ENCODE results near the gene TRIM56.
"Not testable (repeated sequence)": the region's sequence is repeated elsewhere in the genome, so short reads cannot be mapped to it uniquely, and the experiment has no call there.

The TRIM56 gene

DNA sequence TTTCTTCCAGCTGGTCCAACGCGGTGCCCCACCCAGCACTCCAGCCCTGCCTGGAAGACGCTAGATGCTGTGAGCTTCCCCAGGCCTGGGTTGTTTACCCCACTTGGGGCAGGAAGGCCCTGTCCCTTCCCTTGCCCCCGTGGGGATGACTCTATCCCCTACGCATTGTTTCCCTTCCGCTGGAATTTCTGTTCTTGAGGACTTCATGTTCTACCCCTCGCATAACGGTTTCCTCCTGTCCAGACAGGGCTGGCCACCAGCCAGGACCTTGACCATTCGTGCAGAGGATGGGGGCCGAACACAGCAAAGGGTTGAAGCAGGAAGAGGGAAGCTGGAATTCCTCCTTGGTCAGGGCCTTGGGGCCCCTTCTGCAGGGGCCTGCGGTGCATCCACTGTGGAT is 27.0 kb downstream of the TRIM56 start:
- in situ Hi-C loops (cut with MboI; ENCODE audit: low sequenced_read_pairs): no loop called here

DNA sequence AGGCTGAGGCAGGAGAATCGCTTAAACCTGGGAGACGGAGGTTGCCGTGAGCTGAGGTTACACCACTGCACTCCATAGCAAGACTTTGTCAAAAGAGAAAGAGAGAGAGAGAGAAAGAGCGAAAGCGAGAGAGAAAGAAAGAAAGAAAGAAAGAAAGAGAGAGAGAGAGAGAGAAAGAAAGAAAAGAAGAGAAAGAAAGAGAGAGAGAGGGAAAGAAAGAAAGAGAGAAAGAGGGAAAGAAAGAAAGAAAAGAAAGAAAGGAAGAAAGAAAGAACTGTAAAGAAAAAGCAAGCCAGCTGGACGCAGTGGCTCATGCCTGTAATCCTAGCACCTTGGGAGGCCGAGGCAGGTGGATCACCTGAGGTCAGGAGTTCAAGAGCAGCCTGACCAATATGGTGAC is 27.9 kb downstream of the TRIM56 start:
- in situ Hi-C loops (cut with MboI; ENCODE audit: low sequenced_read_pairs): not testable (repeated sequence)

DNA sequence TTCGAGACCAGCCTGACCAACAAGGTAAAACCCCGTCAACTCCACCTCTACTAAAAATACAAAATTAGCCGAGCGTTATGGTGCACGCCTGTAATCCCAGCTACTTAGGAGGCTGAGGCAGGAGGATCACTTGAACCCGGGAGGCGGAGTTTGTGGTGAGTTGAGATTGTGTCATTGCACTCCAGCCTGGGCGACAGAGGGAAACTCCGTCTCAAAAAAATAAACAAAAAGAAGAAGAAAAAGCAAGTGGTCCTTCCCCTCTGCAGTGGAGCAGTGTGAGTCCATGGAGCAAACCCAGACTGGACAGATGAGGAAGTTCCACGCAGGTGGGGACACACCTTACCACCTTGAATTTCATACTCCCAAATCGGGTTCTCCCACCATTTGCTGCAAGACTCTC is 28.6 kb downstream of the TRIM56 start:
- in situ Hi-C loops (cut with MboI; ENCODE audit: low sequenced_read_pairs): no loop called here

DNA sequence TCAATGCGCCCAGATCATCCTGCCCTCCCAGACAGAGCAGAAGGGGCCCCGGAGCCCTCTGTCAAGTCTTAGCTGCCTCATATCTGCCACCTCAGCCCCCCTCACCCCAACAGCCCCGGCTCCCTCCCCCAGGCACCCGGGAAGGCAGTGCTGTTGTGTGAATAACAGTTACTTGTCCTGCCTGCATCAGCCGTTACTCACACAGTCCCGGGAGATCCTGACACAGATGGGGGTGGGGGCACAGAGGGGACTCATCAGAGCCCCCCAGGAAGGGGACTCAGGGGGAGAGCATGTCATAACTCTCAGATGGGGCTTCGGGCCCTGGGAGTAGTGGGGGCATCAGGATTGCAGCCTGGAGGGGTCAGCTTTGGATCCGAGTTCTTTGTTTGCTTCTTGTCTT is 29.2 kb downstream of the TRIM56 start:
- in situ Hi-C loops (cut with MboI; ENCODE audit: low sequenced_read_pairs): no loop called here

DNA sequence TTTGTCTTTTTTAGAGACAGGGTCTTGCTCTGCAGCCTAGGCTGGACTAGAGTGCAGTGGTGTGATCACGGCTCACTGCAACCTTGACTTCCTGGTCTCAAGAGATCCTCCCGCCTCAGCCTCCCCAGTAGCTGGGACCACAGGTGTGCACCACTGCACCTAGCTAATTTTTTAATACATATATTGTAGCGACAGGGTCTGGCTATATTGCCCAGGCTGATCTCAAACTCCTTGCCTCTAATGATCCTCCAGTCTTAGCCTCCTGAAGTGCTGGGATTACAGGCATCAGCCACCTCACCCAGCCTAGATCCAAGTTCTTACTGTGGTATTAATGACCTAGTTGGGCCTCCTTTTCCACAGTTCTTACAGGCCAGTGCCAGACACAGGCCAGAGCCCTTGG is 29.9 kb downstream of the TRIM56 start:
- in situ Hi-C loops (cut with MboI; ENCODE audit: low sequenced_read_pairs): no loop called here

DNA sequence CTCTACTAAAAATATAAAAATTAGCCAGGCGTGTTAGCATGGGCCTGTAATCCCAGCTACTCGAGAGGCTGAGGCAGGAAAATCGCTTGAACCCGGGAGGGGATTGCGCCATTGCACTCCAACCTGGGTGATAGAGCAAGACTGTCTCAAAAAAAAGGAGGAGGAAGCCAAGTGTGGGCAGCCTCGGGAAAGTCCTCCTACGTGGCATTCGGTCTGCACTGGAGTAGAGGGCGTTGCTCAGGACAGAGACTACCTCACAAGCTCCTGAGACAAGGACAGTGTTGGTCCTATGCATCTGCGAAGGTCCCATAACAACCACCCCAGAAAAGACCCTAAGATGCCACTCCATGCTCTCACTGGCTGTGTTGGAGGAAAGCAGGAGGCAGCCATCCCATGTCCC is 31.6 kb downstream of the TRIM56 start:
- in situ Hi-C loops (cut with MboI; ENCODE audit: low sequenced_read_pairs): no loop called here

DNA sequence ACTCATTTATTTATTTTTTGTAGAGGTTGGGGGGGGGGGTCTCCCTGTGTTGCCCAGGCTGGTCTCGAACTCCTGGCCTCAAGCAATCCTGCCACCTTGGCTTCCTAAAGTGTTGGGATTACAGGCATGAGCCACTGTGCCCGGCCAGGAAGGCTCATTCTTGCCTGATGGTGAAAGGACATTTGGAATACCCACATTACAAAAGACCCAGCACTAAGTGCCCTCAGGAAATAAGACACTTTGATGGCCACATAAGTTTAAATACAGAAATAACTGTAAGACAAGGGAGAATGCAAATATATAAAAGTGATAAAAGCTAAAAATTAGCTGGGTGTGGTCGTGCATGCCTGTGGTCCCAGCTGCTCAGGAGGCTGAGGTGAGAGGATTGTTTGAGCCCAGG is 33.6 kb downstream of the TRIM56 start:
- in situ Hi-C loops (cut with MboI; ENCODE audit: low sequenced_read_pairs): no loop called here

DNA sequence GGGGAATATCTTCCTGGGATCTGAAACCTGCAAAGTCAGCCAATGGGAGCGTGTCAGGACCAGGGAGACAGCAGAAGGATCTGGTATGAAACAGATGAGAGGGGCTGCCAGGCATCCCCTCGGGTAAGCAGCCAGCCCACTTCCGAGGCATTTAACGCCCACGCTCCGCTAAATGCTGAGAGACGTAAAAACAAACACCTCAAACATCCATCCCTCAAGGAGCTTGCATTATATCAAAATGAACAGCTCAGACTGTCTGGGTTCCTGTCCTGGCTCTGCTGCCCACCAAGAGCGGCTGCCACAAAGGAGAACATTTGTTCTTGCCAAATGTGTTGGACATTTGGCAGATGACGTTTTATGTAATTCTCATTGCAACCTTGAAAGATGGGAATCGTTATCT is 34.6 kb downstream of the TRIM56 start:
- in situ Hi-C loops (cut with MboI; ENCODE audit: low sequenced_read_pairs): no loop called here

DNA sequence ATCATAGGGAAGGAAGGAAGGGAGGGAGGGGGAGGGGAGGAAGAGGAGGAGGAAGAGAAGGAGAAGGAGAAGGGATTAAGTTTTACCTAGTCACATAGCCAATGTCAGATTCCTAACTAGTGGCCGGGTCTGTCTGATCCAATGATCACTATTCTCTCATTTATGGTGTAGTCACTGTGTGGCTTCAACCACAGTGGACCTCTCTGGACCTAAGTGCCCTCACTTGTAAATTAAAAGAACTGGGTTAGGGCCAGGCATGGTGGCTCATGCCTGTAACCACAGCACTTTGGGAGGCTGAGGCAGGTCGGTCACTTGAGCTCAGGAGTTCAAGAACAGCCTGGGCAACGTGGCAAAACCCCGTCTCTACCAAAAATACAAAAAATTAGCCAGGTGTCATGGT is 35.0 kb downstream of the TRIM56 start:
- in situ Hi-C loops (cut with MboI; ENCODE audit: low sequenced_read_pairs): no loop called here

DNA sequence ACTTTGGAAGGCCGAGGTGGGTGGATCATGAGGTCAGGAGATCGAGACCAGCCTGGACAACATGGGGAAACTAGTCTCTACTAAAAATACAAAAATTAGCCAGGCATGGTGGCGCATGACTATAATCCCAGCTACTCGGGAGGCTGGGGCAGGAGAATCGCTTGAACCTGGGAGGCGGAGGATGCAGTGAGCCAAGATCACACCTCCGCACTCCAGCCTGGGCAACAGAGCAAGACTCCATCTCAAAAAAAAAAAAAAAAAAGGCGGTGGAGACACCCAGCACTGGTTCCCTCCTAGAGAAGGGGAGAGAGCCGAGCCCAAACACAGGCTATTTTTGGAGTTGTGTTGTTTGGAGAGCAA is 36.3 kb downstream of the TRIM56 start:
- in situ Hi-C loops (cut with MboI; ENCODE audit: low sequenced_read_pairs): not testable (repeated sequence)

DNA sequence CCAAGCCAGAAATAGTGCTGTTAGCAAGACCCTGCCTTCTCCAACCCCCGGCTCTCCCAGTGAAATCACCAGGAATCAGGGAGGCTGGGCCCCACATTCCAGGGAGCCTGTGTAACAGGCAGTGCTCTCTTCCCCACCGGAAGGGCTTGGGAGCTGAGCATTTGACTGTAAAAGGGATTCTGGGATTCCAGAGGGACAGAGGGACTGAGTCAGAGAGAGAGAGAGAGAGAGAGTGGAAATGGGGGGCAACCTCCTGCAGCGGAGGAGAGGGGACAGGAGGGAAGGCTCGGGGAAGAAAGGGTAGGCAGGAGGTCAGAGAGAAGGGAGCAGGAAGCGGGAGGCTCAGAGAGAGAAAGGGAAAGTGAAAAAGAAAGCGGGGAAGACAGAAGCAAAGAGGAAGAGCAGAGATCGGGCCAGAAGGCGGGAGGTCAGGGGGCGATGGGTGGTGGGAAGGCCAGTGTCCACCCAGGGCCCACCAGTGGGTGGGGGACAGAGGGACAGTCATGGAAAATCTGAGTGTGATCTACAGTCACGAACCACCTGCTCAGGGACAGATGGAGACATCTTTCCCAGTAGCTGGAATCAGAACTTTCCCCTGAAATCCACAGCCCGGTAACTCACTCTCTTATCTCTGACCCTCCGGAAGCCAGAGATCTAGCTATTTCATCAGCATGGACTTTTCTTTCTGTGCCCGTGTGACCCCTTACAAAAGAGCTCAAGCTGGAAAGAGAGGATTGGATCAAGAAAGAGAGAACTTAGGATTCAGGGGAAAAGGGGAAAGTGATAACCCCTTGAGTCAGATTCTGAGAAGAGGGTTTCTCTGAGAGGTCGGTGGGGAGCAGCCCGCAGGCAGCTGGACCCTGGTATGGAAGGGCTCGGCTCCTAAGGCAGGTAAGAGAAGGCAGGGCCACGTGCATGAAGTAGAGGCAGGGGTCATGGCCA is 37.0 kb downstream of the TRIM56 start:
- in situ Hi-C loops (cut with MboI; ENCODE audit: low sequenced_read_pairs): no loop called here

DNA sequence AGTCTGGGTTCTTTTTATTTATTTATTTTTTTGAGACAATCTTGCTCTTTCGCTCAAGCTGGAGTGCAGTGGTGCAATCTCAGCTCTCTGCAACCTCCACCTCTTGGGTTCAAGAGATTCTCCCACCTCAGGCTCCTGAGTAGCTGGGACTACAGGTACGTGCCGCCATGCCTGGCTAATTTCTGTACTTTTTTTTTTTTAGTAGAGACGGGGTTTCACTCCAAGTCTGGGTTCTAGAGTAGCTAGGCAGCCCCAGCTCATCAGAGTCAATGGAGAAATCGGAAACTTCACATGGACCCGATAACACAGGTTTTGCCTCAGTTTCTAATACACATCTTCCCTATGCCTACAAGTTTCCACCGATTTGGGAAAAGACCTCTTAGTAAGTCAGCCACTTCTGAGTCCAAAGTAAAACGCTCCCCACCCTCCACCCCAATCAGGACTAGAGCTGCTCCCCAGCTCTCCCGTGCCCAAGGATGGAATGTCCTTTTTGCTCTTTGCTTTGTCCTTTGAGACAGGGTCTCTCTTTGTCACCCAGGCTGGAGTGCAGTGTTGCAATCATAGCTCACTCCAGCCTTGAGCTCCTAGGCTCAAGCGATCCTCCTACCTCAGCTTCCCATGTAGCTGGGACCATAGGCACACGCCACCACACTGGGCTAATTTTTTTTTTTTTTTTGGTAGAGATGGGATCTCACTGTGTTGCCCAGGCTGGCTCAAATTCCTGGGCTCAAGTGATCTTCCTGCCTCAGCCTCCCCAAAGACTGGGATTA is 37.8 kb downstream of the TRIM56 start:
- in situ Hi-C loops (cut with MboI; ENCODE audit: low sequenced_read_pairs): no loop called here

DNA sequence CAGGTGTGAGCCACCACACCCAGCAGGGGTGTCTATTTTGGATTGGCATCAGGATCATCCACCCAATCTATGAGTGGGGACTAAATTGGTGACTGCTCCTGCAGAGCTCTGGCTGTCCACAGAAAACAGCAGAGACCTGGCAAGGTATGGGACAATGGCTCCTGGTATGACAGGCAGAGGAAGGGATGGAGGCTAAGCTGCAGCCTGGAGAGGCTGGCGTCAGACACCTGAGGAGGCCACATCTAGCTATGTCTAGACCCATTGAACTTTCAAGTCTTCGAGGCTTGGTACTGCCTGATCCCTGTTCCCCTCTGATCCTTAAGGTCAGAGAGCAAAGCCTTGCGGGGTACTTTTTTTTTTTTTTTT is 38.4 kb downstream of the TRIM56 start:
- in situ Hi-C loops (cut with MboI; ENCODE audit: low sequenced_read_pairs): no loop called here

DNA sequence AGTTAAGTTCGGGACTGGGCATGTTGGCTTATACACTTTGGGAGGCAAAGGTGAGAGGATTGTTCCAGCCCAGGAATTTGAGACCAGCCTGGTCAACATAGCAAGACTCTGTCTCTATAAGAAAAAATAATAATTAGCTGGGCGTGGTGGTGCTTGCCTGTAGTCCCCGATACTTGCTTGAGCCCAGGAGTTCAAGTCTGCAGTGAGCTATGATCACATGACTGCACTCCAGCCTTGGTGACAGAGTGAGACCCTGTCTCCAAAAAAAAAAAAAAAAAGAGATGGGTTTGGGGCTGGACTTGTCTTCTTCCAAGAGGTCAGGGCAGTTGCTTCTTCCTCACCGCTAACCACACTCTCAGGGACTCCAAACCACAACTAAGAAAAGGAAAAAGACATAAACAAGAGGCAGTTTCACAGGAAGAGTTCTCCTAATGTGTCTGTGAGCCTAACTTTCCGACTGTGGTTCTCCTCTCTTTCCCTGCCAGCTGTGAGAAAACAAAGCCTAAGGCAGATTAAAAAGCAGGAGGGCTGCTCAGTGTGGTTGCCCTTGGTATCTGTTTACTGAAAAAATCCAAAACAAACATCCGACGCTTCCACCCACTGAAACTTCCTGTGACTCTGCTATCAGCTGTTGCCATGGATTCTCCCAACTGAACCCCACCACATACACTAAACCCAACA is 39.2 kb downstream of the TRIM56 start:
- in situ Hi-C loops (cut with MboI; ENCODE audit: low sequenced_read_pairs): no loop called here

DNA sequence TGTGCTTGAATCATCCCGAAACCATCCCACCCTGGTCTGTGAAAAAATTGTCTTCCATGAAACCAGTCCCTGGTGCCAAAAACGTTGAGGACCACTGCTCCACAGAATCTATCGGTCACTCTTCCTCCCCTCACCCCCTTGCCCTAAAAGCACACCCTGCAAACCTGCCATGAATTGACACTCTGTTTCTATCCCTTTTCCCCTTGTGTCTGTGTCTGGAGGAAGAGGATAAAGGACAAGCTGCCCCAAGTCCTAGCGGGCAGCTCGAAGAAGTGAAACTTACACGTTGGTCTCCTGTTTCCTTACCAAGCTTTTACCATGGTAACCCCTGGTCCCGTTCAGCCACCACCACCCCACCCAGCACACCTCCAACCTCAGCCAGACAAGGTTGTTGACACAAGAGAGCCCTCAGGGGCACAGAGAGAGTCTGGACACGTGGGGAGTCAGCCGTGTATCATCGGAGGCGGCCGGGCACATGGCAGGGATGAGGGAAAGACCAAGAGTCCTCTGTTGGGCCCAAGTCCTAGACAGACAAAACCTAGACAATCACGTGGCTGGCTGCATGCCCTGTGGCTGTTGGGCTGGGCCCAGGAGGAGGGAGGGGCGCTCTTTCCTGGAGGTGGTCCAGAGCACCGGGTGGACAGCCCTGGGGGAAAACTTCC is 40.8 kb downstream of the TRIM56 start:
- in situ Hi-C loops (cut with MboI; ENCODE audit: low sequenced_read_pairs): no loop called here

DNA sequence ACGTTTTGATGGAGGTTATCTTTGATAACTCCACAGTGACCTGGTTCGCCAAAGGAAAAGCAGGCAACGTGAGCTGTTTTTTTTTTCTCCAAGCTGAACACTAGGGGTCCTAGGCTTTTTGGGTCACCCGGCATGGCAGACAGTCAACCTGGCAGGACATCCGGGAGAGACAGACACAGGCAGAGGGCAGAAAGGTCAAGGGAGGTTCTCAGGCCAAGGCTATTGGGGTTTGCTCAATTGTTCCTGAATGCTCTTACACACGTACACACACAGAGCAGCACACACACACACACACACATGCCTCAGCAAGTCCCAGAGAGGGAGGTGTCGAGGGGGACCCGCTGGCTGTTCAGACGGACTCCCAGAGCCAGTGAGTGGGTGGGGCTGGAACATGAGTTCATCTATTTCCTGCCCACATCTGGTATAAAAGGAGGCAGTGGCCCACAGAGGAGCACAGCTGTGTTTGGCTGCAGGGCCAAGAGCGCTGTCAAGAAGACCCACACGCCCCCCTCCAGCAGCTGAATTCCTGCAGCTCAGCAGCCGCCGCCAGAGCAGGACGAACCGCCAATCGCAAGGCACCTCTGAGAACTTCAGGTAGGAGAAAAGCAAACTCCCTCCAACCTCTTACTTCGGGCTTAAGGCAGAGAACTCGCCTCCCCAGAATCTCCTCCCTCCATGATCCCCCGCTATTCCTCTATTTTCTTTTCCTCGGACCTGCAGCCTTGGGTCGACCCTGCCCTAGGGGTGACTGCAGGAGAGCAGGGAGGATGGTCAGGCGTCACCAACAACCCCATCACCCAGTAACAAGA is 41.6 kb downstream of the TRIM56 start, which contains the start of gene SERPINE1:
TSS of gene SERPINE1 (plus strand) at position 454 of the 809 bp plus-strand sequence. CDS start 1,290 bp downstream, outside the sequence.
- in situ Hi-C loops (cut with MboI; ENCODE audit: low sequenced_read_pairs): no loop called here

DNA sequence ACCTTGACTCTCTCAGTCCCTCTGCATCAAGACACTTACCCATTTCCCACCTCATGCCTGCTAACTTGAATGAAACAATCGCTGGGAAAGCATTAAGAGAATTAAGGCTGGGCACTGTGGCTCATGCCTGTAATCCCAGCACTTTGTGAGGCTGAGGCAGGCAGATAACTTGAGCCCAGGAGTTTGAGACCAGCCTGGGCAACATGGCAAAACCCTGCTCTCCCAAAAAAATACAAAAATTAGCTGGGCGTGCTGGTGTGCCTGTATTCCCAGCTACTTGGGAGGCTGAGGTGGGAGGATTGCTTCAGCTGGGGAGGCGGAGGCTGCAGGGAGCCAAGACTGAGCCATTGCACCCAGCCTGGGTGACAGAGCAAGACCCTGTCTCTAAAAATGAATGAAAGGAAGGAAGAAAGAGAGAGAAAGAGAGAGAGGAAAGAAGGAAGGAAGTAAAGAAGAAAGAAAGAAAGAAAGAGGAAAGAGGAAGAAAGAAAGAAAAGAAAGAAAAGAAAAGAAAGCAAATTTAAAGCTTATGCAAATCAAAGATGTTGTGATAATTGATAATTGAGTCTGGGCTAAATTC is 42.3 kb downstream of the TRIM56 start:
- in situ Hi-C loops (cut with MboI; ENCODE audit: low sequenced_read_pairs): no loop called here

DNA sequence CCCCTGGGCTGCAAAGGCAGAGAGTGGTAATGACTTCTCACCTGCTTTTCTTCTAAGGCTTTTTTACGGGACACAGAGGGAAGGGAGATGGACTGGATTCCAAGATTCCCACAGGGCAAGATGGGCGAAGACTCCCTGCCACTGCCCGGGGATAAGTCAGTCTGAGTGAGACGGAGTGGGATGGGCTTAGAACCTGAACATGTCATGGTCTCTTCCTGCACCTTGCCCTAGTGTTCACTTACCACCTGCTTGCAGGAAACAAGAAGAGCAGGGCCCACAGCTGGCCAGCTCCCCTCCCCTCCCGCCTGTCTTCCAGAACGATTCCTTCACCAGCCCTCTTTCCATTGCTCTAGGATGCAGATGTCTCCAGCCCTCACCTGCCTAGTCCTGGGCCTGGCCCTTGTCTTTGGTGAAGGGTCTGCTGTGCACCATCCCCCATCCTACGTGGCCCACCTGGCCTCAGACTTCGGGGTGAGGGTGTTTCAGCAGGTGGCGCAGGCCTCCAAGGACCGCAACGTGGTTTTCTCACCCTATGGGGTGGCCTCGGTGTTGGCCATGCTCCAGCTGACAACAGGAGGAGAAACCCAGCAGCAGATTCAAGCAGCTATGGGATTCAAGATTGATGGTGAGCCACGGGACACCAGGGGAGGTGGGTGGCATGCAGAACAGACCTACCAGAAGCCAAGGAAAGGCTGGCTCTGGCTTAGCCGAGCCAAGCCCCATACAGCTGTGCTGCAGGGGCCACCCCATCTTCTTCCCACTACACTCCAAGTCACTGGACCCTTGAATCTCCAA is 43.0 kb downstream of the TRIM56 start:
- in situ Hi-C loops (cut with MboI; ENCODE audit: low sequenced_read_pairs): no loop called here

DNA sequence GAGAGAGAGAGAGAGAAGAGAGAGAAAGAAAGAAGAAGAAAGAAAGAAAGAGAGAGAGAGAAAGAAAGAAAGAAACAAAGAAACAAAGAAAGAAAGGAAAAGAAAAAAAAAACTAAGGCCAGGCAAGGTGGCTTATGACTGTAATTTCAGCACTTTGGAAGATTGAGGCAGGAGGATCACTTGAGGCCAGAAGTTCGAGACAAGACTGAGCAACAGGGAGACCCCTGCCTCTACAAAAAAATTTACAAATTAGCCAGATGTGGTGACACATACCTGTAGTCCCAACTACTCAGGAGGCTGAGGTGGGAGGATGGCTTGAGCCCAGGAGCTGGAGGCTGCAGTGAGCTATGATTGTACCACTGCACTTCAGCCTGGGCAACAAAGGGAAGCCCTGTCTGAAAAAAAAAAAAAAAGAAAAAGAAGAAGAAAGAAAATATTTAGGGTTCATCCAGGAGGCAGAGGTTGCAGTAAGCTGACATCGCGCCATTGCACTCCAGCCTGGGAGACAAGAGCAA is 44.4 kb downstream of the TRIM56 start:
- in situ Hi-C loops (cut with MboI; ENCODE audit: low sequenced_read_pairs): no loop called here

All from HL-60/S4 treated with retinoic acid at 250 ng/mL for 4 days and 3 days (cell line).